ENCODE data around the gene TPSG1. TPM values are rescaled to one million over a fixed set of nuclear protein-coding genes. Genes with fewer than 3 reads are reported as not detected.
"Not testable (repeated sequence)": the region's sequence is repeated elsewhere in the genome, so short reads cannot be mapped to it uniquely, and the experiment has no call there.

The TPSG1 gene
- total and polyA plus RNA-seq, 2 of the 13 experiments (the other 11 are each of a cell fraction or from before 2014, with no cell fraction given), result not detected

GRCh38 chr16:1192384-1193073 is 32.5 kb downstream of the TPSG1 start:
- no peaks in the 10 kb centered on the region for H3K36me3 ChIP-seq (replicated peaks in 1 of 2; ENCODE audit: control insufficient read depth in 1 of 2, insufficient read depth in 2 of 2, low read length in 2 of 2)
- no peak overlapping the region for H3K27ac ChIP-seq (ENCODE audit: extremely low read length, insufficient read depth, low read length)
- ChIA-PET CTCF (ENCODE audit: low intra/inter-chr PET ratio, low total read pairs) (no interaction called here), POLR2A (no interaction called here)
- no peak overlapping the region for H3K4me2 ChIP-seq (ENCODE audit: low read depth, low read length)
- no peak overlapping the region for H2AFZ ChIP-seq (ENCODE audit: low read length)
- H3K9ac ChIP-seq (ENCODE audit: insufficient read depth, low read depth, low read length), result no peak overlapping the region
- peaks cover 2 to 33% of the 10 kb centered on the region in 2 experiments; a peak in 4 of 5 replicates for H3K27me3 ChIP-seq (ENCODE audit: control insufficient read depth in 1 of 2, insufficient read depth in 2 of 2, low read length in 2 of 2)
- H3K9me3 ChIP-seq (ENCODE audit: low read length), result no peaks in the 10 kb centered on the region
- no peak for TF ChIP-seq ATF3 (CRISPR knock-in tag; IDR thresholded peaks at IDR 0.05)
- TF ChIP-seq TP53 (CRISPR knock-in tag; conservative IDR thresholded peaks at IDR 0.05), result no peak
- peak; percentile 68; the same call in 1 of the 2 replicates for TF ChIP-seq HNRNPL (IDR thresholded peaks at IDR 0.05; ENCODE audit: low read depth, low read length)
- TF ChIP-seq HNRNPLL (IDR thresholded peaks at IDR 0.05; ENCODE audit: low read depth, low read length, poor library complexity, severe bottlenecking), result peak; percentile 4
- H3K4me1 ChIP-seq (ENCODE audit: insufficient read depth, low read length), result peaks cover 19% of the 10 kb centered on the region
- no peaks in the 10 kb centered on the region for H3K79me2 ChIP-seq (ENCODE audit: insufficient read depth, low read length)
- FAIRE-seq (no peak), DNase-seq (ENCODE audit: low spot score) (peak; percentile 15), ATAC-seq (no peak; the same call in 2 of the 3 replicates)
- H3K4me3 ChIP-seq (replicated peaks in 1 of 3; ENCODE audit: insufficient read depth in 1 of 3, low read depth in 2 of 3, low read length in 3 of 3), result no peak overlapping the region
- no TSS peak for BruUV-seq (replicated peaks)
- WGBS (ENCODE audit: low lambda C conversion rate), result 10% methylated on average over 6 of the region's 9 CpGs
- intact Hi-C loops (cut with micrococcal nuclease; ENCODE audit: unreplicated experiment) (no loop called here), in situ Hi-C loops (cut with HindIII; ENCODE audit: extremely low pct_ligation_motif_present, low pct_unique_long_range_greater_than_20kb) (no loop called here)
- H4K20me1 ChIP-seq (ENCODE audit: insufficient read depth, low read length), result peaks cover 36% of the 10 kb centered on the region; the same call in 1 of the 2 replicates

GRCh38 chr16:1190789-1191188 is 34.3 kb downstream of the TPSG1 start:
- DNase-seq (ENCODE audit: low spot score); H3K4me2 ChIP-seq (ENCODE audit: low read depth, low read length); H3K79me2 ChIP-seq (ENCODE audit: insufficient read depth, low read length); H3K4me3 ChIP-seq (replicated peaks in 1 of 3; ENCODE audit: insufficient read depth in 1 of 3, low read depth in 2 of 3, low read length in 3 of 3); BruUV-seq (replicated peaks); CTCF ChIA-PET (ENCODE audit: low intra/inter-chr PET ratio, low total read pairs); POLR2A ChIA-PET; H3K36me3 ChIP-seq (replicated peaks in 1 of 2; ENCODE audit: control insufficient read depth in 1 of 2, insufficient read depth in 2 of 2, low read length in 2 of 2); H3K9ac ChIP-seq (ENCODE audit: insufficient read depth, low read depth, low read length); ATAC-seq; in situ Hi-C loops (cut with HindIII; ENCODE audit: extremely low pct_ligation_motif_present, low pct_unique_long_range_greater_than_20kb); H3K9me3 ChIP-seq (ENCODE audit: low read length); H2AFZ ChIP-seq (ENCODE audit: low read length); H3K27ac ChIP-seq (ENCODE audit: extremely low read length, insufficient read depth, low read length); FAIRE-seq; intact Hi-C loops (cut with micrococcal nuclease; ENCODE audit: unreplicated experiment): not testable (repeated sequence)
- H3K27me3 ChIP-seq (ENCODE audit: control insufficient read depth in 1 of 2, insufficient read depth in 2 of 2, low read length in 2 of 2), result peaks cover 0 to 18% of the 10 kb centered on the region in 2 experiments; a peak in 4 of 5 replicates
- 11% methylated on average over 3 of the region's 11 CpGs for WGBS (ENCODE audit: low lambda C conversion rate)
- peaks cover 29% of the 10 kb centered on the region; the same call in 1 of the 2 replicates for H4K20me1 ChIP-seq (ENCODE audit: insufficient read depth, low read length)
- H3K4me1 ChIP-seq (ENCODE audit: insufficient read depth, low read length), result peaks cover 11% of the 10 kb centered on the region
- TF ChIP-seq ZNF768 (CRISPR knock-in tag; IDR thresholded peaks at IDR 0.05), result peak; percentile 77

Measured in HepG2 (cell line).